DND-41 (cell line): Measurements from ENCODE around the gene GPC4.

Source experiments
- ATAC-seq: fragments of 200-7000 bp; cut with Tn5 transposase; 3 replicates; pipeline ENCODE4 v1.9.1; 2021; ENCODE audit warnings: low read depth; ENCODE audit not compliant: insufficient read depth
- DNase-seq: peaks from one replicate; pipeline ENCODE4 v3.0.0-alpha.2; 2020
- H2AFZ ChIP-seq: 2 replicates; pipeline ENCODE4 v1.6.0; 2012; ENCODE audit warnings: low read depth, low read length
- H3K27ac ChIP-seq: 2 replicates; pipeline ENCODE4 v1.5.1; 2012; ENCODE audit warnings: low read length, inconsistent platforms
- H3K27me3 ChIP-seq: fragments of 200-600 bp; sonication (generic); 2 replicates; pipeline ENCODE4 v1.6.0; 2012; ENCODE audit warnings: low read length, mild to moderate bottlenecking, inconsistent platforms; ENCODE audit not compliant: insufficient read depth, poor library complexity
- H3K36me3 ChIP-seq: 2 replicates; pipeline ENCODE4 v1.5.1; 2012; ENCODE audit warnings: low read length, inconsistent platforms; ENCODE audit not compliant: insufficient read depth
- H3K4me1 ChIP-seq: 2 replicates; pipeline ENCODE4 v1.5.1; 2012; ENCODE audit warnings: mild to moderate bottlenecking, low read length; ENCODE audit not compliant: insufficient read depth
- H3K4me2 ChIP-seq: 2 replicates; pipeline ENCODE4 v1.6.0; 2012; ENCODE audit warnings: mild to moderate bottlenecking, moderate library complexity, low read length, inconsistent platforms; ENCODE audit not compliant: insufficient read depth
- H3K4me3 ChIP-seq, 2 experiments: fragments of 200-600 bp in 1 of 2; shearing (Covaris generic) in 1 of 2; 2 replicates each; pipeline ENCODE4 v1.5.1; 2012 to 2016; ENCODE audit warnings: inconsistent platforms in 2 of 2, low read length in 2 of 2, mild to moderate bottlenecking in 2 of 2, low read depth in 1 of 2, moderate library complexity in 1 of 2
- H3K79me2 ChIP-seq: 2 replicates; pipeline ENCODE4 v1.6.0; 2012; ENCODE audit warnings: low read length, inconsistent platforms; ENCODE audit not compliant: insufficient read depth
- H3K9ac ChIP-seq: 2 replicates; pipeline ENCODE4 v1.6.0; 2012; ENCODE audit warnings: low read depth, mild to moderate bottlenecking, inconsistent platforms, low read length, moderate library complexity
- H3K9me3 ChIP-seq: 2 replicates; pipeline ENCODE4 v1.5.1; 2012; ENCODE audit warnings: low read length, moderate library complexity, mild to moderate bottlenecking, inconsistent platforms; ENCODE audit not compliant: insufficient read depth, severe bottlenecking
- H4K20me1 ChIP-seq: 2 replicates; pipeline ENCODE4 v1.6.0; 2012; ENCODE audit warnings: low read length; ENCODE audit not compliant: insufficient read depth
- CTCF ChIP-seq: IDR thresholded peaks from 2 replicates; pipeline ENCODE4 v1.5.1; 2012; ENCODE audit warnings: borderline replicate concordance, low read length, moderate library complexity, mild to moderate bottlenecking; ENCODE audit not compliant: poor library complexity, severe bottlenecking; ENCODE audit errors: extremely low read depth
- EZH2 ChIP-seq: IDR thresholded peaks from 3 replicates; pipeline ENCODE4 v1.6.1; 2012; ENCODE audit warnings: borderline replicate concordance, low read depth, mild to moderate bottlenecking, moderate library complexity, low read length, inconsistent platforms; ENCODE audit not compliant: severe bottlenecking

Gene GPC4

DNA sequence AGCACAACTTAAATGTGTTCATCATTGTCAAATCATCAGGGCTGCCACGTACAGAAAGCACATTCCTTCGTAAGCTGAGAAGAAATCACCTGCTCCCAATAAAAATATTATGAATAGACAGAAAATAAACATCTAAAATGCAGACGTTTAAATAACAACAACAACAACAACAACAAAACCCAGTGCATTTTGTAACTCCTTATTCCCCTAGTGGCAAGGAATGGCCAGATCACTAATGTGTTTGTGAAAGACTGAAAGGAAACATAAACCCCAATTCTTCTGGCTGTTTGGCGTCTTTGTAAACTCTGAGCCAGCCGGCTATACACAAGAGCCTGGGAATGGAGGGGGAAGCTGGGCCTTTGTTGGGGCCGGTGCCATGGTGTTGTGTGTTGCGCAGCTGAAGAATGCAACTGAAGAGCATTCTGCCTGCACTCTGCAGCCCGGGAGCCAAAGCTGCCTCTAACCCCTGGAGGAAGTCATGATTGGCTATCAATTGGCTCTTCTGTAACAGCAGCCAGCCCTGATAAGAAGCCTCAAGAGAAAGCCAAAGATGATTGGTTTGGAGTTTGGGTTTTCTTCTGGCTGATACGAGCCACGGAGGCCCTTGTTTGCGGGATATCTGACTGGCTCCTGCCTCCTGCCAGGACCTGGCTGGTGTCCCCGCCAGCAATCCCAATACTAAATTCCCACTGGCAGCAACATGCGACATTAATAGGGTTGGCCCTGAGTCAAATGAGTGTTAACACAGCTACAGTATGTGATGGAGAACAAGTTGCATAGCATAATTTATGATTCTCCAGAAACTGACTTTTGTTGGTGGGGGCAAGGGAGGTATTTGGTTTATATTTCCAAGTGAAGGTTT lies 107.4 kb downstream of the GPC4 start:
- Histone ChIP-seq H2AFZ (no peak overlapping the region), H3K9me3 (no peaks in the 10 kb centered on the region), H3K9ac (no peak overlapping the region), H3K4me2 (no peak overlapping the region), H3K79me2 (no peaks in the 10 kb centered on the region), H3K27ac (no peak overlapping the region), H3K4me3 (no peak overlapping the region), H3K4me1 (no peaks in the 10 kb centered on the region), H4K20me1 (no peaks in the 10 kb centered on the region), H3K27me3 (no peaks in the 10 kb centered on the region), H3K36me3 (no peaks in the 10 kb centered on the region)
- ATAC-seq (no peak), DNase-seq (no peak)
- TF ChIP-seq CTCF (no peak), EZH2 (no peak)

- DNase-seq (no peak), ATAC-seq (no peak)
- H3K36me3 ChIP-seq: no peaks in the 10 kb centered on the region
- no peak overlapping the region for H3K9ac ChIP-seq
- H3K27ac ChIP-seq: no peak overlapping the region
- no peaks in the 10 kb centered on the region for H3K79me2 ChIP-seq
- H2AFZ ChIP-seq: no peak overlapping the region
- no peaks in the 10 kb centered on the region for H3K4me1 ChIP-seq
- no peak for TF ChIP-seq EZH2
- H3K4me3 ChIP-seq: no peak overlapping the region
- no peaks in the 10 kb centered on the region for H3K9me3 ChIP-seq
- H3K4me2 ChIP-seq: no peak overlapping the region
- H4K20me1 ChIP-seq: no peaks in the 10 kb centered on the region
- H3K27me3 ChIP-seq: no peaks in the 10 kb centered on the region
These were observed 108.2 kb downstream of the GPC4 start for GRCh38 chrX:133307094-133307493.

- Histone ChIP-seq H3K27me3 (no peaks in the 10 kb centered on the region), H3K4me3 (no peak overlapping the region), H3K9me3 (no peaks in the 10 kb centered on the region), H4K20me1 (no peaks in the 10 kb centered on the region), H3K79me2 (no peaks in the 10 kb centered on the region), H2AFZ (no peak overlapping the region), H3K27ac (no peak overlapping the region), H3K4me2 (no peak overlapping the region), H3K9ac (no peak overlapping the region), H3K36me3 (no peaks in the 10 kb centered on the region), H3K4me1 (no peaks in the 10 kb centered on the region)
- ATAC-seq (no peak), DNase-seq (no peak)
- no peak for TF ChIP-seq EZH2
- TF ChIP-seq CTCF: no peak
These were observed 109.0 kb downstream of the GPC4 start for GRCh38 chrX:133306316-133306715.

GRCh38 chrX:133305348-133305747 lies 109.9 kb downstream of the GPC4 start:
- Histone ChIP-seq H3K4me1 (no peaks in the 10 kb centered on the region), H3K27me3 (no peaks in the 10 kb centered on the region), H3K9ac (no peak overlapping the region), H3K4me3 (no peak overlapping the region), H3K9me3 (no peaks in the 10 kb centered on the region), H4K20me1 (no peaks in the 10 kb centered on the region), H3K36me3 (no peaks in the 10 kb centered on the region), H3K4me2 (no peak overlapping the region), H2AFZ (no peak overlapping the region), H3K27ac (no peak overlapping the region), H3K79me2 (no peaks in the 10 kb centered on the region)
- TF ChIP-seq EZH2: no peak
- no peak for TF ChIP-seq CTCF
- ATAC-seq (no peak), DNase-seq (no peak)
